ENCODE data around the gene CABCOCO1.

Gene CABCOCO1

DNA sequence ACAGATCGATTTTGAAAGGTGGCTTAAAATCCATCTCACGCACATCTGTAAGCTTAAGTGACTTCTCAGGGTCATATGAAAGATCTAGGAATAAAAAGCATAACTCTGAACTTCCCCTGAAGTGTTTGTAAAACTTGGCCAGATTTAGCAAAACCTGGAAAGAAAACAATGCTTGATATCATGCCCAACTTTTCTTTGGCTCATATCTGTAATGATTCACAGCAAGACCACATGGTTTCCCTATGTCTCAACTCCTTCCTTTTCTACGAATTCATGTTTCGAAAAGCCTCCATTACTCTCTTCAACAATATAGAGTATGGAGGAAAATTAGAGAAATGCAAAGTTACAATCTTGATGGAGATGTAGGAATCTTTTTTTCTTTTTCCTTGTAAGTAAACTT is 20.1 kb upstream of the CABCOCO1 start:
- DNase-seq (ENCODE audit: extremely low read depth, insufficient read length) = no peak
- Histone ChIP-seq H3K36me3 (ENCODE audit: control insufficient read depth, insufficient read depth, low read length) (no peaks in the 10 kb centered on the region), H3K4me3 (replicated peaks; ENCODE audit: low read depth, low read length) (no peak overlapping the region), H3K27me3 (replicated peaks; ENCODE audit: control insufficient read depth, insufficient read depth, low read length) (no peaks in the 10 kb centered on the region)
- TF ChIP-seq, protein P1, sequence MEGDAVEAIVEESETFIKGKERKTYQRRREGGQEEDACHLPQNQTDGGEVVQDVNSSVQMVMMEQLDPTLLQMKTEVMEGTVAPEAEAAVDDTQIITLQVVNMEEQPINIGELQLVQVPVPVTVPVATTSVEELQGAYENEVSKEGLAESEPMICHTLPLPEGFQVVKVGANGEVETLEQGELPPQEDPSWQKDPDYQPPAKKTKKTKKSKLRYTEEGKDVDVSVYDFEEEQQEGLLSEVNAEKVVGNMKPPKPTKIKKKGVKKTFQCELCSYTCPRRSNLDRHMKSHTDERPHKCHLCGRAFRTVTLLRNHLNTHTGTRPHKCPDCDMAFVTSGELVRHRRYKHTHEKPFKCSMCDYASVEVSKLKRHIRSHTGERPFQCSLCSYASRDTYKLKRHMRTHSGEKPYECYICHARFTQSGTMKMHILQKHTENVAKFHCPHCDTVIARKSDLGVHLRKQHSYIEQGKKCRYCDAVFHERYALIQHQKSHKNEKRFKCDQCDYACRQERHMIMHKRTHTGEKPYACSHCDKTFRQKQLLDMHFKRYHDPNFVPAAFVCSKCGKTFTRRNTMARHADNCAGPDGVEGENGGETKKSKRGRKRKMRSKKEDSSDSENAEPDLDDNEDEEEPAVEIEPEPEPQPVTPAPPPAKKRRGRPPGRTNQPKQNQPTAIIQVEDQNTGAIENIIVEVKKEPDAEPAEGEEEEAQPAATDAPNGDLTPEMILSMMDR (IDR thresholded peaks at IDR 0.05; ENCODE audit: insufficient read depth, low read length, poor library complexity, severe bottlenecking) = no peak

DNA sequence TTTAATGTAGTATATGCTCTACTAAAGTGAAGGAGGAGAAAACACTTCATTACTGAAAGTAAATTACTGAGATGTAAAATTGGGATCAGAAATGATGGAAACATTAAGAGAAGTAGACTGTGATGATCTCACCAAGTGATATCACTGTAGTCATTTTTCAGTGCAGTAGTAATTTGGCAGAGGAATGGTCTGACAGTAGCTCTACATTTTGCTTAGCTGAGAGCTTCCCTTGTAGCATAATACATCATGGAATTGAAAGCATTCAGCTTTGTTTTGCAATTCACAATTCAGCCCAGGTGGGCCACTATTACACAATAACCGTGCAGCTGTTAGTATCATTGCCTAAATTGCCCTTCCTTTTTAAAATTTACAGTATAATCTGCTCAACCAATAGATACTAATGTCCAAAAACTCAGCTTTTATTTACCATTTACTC is 19.4 kb upstream of the CABCOCO1 start:
- no peak for DNase-seq (ENCODE audit: extremely low read depth, insufficient read length)
- Histone ChIP-seq H3K27me3 (replicated peaks; ENCODE audit: control insufficient read depth, insufficient read depth, low read length) (no peaks in the 10 kb centered on the region), H3K4me3 (replicated peaks; ENCODE audit: low read depth, low read length) (no peak overlapping the region), H3K36me3 (ENCODE audit: control insufficient read depth, insufficient read depth, low read length) (no peaks in the 10 kb centered on the region)
- TF ChIP-seq, protein P1 (IDR thresholded peaks at IDR 0.05; ENCODE audit: insufficient read depth, low read length, poor library complexity, severe bottlenecking) = no peak

DNA sequence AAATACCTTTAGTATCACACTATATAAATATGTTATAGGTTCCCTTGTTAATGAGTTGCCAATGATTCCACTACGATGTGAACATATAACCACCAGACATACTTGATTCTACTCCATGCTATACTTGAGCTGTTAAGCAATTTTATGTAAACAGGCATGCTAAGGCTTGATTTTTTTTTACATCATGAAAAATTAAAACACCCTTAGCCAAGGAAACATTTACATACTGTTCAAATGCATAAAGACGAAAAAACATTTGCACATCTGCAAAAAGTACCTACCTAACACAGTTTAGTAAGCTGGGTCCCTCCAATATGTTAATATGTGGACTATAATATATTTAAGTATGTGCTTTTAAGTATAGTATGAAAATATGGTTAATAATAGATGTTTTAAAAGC is 9.0 kb upstream of the CABCOCO1 start:
- Histone ChIP-seq H3K4me3 (replicated peaks; ENCODE audit: low read depth, low read length) (no peak overlapping the region), H3K36me3 (ENCODE audit: control insufficient read depth, insufficient read depth, low read length) (no peaks in the 10 kb centered on the region), H3K27me3 (replicated peaks; ENCODE audit: control insufficient read depth, insufficient read depth, low read length) (no peaks in the 10 kb centered on the region)
- DNase-seq (ENCODE audit: extremely low read depth, insufficient read length) = no peak
- TF ChIP-seq, protein P1 (IDR thresholded peaks at IDR 0.05; ENCODE audit: insufficient read depth, low read length, poor library complexity, severe bottlenecking) = no peak

DNA sequence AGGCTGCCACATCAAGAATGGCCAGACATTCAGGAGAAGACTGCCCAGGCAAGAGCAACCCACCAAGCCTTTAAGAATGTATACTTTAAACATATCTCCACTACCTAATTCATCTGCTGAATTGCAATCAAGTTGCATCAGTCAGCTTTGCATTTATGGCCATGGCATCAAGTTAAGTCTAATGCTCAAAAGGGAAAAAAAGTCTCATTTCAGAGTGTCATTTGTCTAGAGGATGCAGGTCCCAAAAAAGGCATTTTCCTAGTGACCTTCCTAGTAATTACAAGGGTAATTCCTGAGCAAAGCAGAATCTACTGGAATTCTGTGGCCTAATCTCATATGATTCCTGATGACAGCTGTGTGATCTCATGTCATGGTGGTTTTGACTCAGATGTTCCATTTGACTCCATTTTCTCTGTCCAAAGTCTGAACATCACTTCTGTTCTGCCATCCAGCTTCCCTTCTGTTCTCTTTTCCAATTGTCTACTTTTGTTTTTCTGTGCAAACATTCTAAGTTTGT is 7.3 kb upstream of the CABCOCO1 start:
- no peaks in the 10 kb centered on the region for H3K27me3 ChIP-seq (replicated peaks; ENCODE audit: control insufficient read depth, insufficient read depth, low read length)
- TF ChIP-seq, protein P1 (IDR thresholded peaks at IDR 0.05; ENCODE audit: insufficient read depth, low read length, poor library complexity, severe bottlenecking) = no peak
- no peaks in the 10 kb centered on the region for H3K36me3 ChIP-seq (ENCODE audit: control insufficient read depth, insufficient read depth, low read length)
- H3K4me3 ChIP-seq (replicated peaks; ENCODE audit: low read depth, low read length) = no peak overlapping the region
- DNase-seq (ENCODE audit: extremely low read depth, insufficient read length) = no peak

DNA sequence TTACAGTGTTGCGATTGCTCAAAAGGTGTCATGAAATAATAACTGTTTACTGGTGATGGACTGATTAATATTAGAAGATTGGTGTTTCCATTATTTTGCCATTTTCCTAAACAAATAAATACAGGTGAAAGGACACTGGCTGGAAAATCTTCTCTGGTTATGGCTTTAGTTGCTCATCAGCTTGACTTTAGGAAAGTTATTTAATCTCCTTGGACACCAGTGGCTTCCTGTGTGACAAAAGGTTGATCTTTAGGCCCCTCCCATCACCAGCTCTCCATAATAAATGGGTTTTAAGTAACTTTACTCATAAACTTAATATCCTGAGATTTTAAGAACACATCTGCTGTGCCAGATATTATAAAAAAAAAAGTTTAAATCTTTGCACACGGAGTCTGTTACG is 737 bp downstream of the CABCOCO1 start:
- H3K36me3 ChIP-seq (ENCODE audit: control insufficient read depth, insufficient read depth, low read length) = no peaks in the 10 kb centered on the region
- TF ChIP-seq, protein P1 (IDR thresholded peaks at IDR 0.05; ENCODE audit: insufficient read depth, low read length, poor library complexity, severe bottlenecking) = no peak
- no peak overlapping the region for H3K4me3 ChIP-seq (replicated peaks; ENCODE audit: low read depth, low read length)
- H3K27me3 ChIP-seq (replicated peaks; ENCODE audit: control insufficient read depth, insufficient read depth, low read length) = no peaks in the 10 kb centered on the region
- no peak for DNase-seq (ENCODE audit: extremely low read depth, insufficient read length)

DNA sequence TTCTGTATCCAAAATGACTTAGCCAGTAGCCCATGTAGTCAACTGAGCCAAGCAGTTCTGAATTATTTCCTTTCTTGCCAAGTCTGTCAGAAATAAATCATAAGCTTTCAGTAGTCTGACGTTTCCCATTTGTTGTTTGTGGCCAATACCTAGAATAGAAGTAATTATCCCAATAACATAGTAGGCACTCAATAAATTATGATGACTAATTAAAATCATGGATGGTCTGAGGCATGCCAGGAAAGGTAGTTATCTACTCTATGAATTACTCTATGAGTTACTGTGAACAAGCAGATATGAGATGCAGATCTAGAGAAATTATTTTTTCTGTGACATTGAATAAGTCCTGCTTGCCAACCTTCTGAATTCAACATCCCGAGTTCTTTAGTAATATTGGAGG is 2.3 kb downstream of the CABCOCO1 start:
- H3K4me3 ChIP-seq (replicated peaks; ENCODE audit: low read depth, low read length) = no peak overlapping the region
- TF ChIP-seq, protein P1 (IDR thresholded peaks at IDR 0.05; ENCODE audit: insufficient read depth, low read length, poor library complexity, severe bottlenecking) = no peak
- no peaks in the 10 kb centered on the region for H3K36me3 ChIP-seq (ENCODE audit: control insufficient read depth, insufficient read depth, low read length)
- no peak for DNase-seq (ENCODE audit: extremely low read depth, insufficient read length)
- no peaks in the 10 kb centered on the region for H3K27me3 ChIP-seq (replicated peaks; ENCODE audit: control insufficient read depth, insufficient read depth, low read length)

All from GM06990 (cell line).